T-helper 17 cell (primary cell): ENCODE data around the gene TRANK1. TPM values are rescaled to one million over a fixed set of nuclear protein-coding genes. Genes with fewer than 3 reads are reported as not detected.

Source experiments
- ATAC-seq: fragments of 150-1000 bp; cut with Tn5 transposase; 2 replicates; pipeline ENCODE4 v1.10.0; 2021; ENCODE audit warnings: mild to moderate bottlenecking, moderate library complexity
- DNase-seq, 3 donors: peaks; one replicate each; pipeline versions ENCODE4 v3.0.0 to v3.0.0-alpha.2; 2020 to 2021
- H3K9me3 ChIP-seq: one replicate; pipeline ENCODE4 v1.7.0; 2013; ENCODE audit warnings: low read length, mild to moderate bottlenecking; ENCODE audit not compliant: control insufficient read depth, poor library complexity, severe bottlenecking
- H3K27ac Mint-ChIP-seq: one replicate; pipeline ENCODE4 v1.8.0; 2022; ENCODE audit warnings: mild to moderate bottlenecking, moderate library complexity, mixed read lengths
- H3K27me3 Mint-ChIP-seq: one replicate; pipeline ENCODE4 v1.8.0; 2022; ENCODE audit warnings: mixed read lengths
- H3K36me3 Mint-ChIP-seq: one replicate; pipeline ENCODE4 v1.8.0; 2022; ENCODE audit warnings: low read depth, mixed read lengths
- H3K4me1 Mint-ChIP-seq: one replicate; pipeline ENCODE4 v1.8.0; 2022; ENCODE audit warnings: mild to moderate bottlenecking, mixed read lengths
- H3K4me3 Mint-ChIP-seq: one replicate; pipeline ENCODE4 v1.8.0; 2022; ENCODE audit warnings: mild to moderate bottlenecking, moderate library complexity, mixed read lengths
- total RNA-seq, 4 donors: library from RNA in 2 of 4; stranded (reverse) in 2 of 4; gene quantifications; one replicate each; pipeline ENCODE4 v1.2.3 and lab custom pipeline; 2022 to 2026

TRANK1 gene
- total RNA-seq, 2 donors from 2014 or later: 64.7 to 89.7 TPM

DNA sequence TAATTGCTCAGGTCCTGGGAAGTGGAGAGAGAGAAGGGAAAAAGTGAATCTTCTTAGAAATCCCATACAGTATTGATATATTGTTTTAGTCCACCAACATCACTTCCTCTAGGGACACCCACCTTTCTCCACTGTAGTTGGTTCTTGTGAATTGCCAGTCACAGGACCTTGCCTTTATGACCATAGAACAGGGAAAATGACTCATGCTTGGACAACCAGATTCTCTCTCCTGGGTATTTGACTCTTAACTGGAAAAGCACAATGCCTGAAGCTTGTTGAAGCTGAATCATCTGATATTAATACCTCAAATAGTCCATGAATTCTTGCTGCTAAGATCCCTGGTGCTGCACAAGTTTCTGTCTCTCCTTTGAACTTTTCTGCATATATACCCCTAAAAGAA, 148.0 kb downstream of the TRANK1 start:
- Mint-ChIP-seq H3K36me3 (no peaks in the 10 kb centered on the region), H3K27me3 (peaks cover 27% of the 10 kb centered on the region), H3K4me1 (peaks cover 3% of the 10 kb centered on the region), H3K27ac (no peak overlapping the region), H3K4me3 (no peak overlapping the region)
- DNase-seq: no peak
- no peak for ATAC-seq
- no peaks in the 10 kb centered on the region for H3K9me3 ChIP-seq

DNA sequence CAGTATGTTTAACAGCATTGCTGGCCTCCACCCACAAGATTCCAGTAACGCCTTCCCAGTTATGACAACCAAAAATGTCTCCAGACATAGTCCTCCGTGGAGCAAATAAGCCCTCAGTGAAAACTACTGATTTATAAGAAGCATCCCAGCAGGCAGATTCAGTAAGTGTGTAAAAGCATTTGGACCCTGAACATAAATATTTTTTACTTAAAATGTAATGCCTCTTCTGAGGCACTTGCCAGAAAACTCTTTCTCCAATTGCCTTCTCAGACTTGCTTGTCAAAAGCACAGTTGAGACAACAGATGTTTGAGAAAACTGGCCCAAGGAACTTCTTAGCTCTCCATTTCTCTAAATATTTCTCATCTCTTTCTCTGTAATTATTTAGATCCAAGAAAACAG, 148.7 kb downstream of the TRANK1 start:
- H3K27me3 Mint-ChIP-seq: peaks cover 27% of the 10 kb centered on the region
- ATAC-seq (no peak), DNase-seq (no peak)
- no peaks in the 10 kb centered on the region for H3K9me3 ChIP-seq
- no peak overlapping the region for H3K4me3 Mint-ChIP-seq
- H3K36me3 Mint-ChIP-seq: no peaks in the 10 kb centered on the region
- H3K27ac Mint-ChIP-seq: no peak overlapping the region
- H3K4me1 Mint-ChIP-seq: peaks cover 3% of the 10 kb centered on the region

DNA sequence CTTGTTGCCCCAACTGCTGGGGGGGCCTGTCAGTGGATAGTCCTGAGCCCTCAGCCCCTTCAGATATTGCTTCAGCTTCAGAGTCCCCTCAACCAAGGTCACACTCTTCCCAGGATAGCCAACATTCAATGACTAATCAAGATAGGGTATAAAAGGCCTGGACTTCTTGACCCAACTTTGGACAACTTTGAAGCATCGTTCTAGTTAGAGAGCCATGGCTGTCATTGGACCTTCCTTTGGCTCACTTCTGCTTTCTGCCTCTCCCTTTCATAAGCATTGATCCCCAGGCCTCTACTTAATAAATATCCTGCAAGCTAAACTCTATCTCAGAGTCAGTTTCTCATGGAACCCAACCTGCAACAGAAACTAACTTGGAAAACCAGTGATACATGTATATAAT, 149.2 kb downstream of the TRANK1 start:
- H3K9me3 ChIP-seq: no peaks in the 10 kb centered on the region
- Mint-ChIP-seq H3K27ac (no peak overlapping the region), H3K4me3 (no peak overlapping the region), H3K36me3 (no peaks in the 10 kb centered on the region), H3K4me1 (peaks cover 3% of the 10 kb centered on the region), H3K27me3 (peaks cover 32% of the 10 kb centered on the region)
- ATAC-seq: no peak
- no peak for DNase-seq

DNA sequence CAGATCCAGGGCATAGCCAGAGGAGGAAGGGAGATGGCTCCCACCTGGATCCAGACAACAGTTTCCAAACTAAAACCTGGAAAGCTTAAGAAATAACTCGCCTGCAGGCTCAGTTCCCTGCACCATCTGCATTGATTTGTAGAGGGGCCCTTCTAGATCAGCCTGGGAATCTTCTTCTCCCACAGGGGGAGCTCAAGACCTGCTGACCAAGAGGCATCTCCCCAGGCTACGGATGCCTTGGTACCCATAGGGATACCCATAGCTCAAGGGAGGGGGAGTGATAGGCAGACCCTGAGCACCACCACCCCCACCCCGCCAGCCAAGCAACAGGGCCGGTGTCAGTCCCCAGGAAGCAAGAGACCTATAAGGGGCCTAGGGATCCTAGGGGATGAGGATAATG, 152.5 kb downstream of the TRANK1 start:
- Mint-ChIP-seq H3K36me3 (peaks cover 3% of the 10 kb centered on the region), H3K4me1 (peaks cover 3% of the 10 kb centered on the region), H3K4me3 (no peak overlapping the region), H3K27me3 (peaks cover 34% of the 10 kb centered on the region), H3K27ac (no peak overlapping the region)
- DNase-seq (no peak), ATAC-seq (no peak)
- H3K9me3 ChIP-seq: no peaks in the 10 kb centered on the region

DNA sequence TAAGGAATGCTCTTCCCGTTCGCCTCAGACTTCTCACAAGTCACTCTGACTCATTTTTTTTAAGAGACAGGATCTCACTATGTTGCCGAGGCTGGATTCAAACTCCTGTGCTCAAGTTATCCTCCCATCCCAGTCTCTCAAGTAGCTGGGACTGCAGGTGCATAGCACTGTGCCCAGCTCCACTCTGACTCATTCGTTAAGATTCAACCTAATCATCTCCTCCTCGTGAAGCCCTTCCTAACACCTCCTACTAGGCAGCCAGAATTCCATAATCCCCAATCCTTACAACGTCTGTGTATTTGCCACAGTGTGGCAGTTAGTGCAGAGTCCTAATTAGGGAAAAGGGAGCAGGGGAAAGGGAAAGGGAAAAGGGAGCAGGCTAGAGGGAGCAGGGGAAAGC, 154.1 kb downstream of the TRANK1 start:
- H3K4me3 Mint-ChIP-seq: no peak overlapping the region
- H3K4me1 Mint-ChIP-seq: peaks cover 3% of the 10 kb centered on the region
- H3K36me3 Mint-ChIP-seq: peaks cover 3% of the 10 kb centered on the region
- peaks cover 42% of the 10 kb centered on the region for H3K27me3 Mint-ChIP-seq
- H3K9me3 ChIP-seq: no peaks in the 10 kb centered on the region
- DNase-seq: no peak
- no peak overlapping the region for H3K27ac Mint-ChIP-seq
- no peak for ATAC-seq

DNA sequence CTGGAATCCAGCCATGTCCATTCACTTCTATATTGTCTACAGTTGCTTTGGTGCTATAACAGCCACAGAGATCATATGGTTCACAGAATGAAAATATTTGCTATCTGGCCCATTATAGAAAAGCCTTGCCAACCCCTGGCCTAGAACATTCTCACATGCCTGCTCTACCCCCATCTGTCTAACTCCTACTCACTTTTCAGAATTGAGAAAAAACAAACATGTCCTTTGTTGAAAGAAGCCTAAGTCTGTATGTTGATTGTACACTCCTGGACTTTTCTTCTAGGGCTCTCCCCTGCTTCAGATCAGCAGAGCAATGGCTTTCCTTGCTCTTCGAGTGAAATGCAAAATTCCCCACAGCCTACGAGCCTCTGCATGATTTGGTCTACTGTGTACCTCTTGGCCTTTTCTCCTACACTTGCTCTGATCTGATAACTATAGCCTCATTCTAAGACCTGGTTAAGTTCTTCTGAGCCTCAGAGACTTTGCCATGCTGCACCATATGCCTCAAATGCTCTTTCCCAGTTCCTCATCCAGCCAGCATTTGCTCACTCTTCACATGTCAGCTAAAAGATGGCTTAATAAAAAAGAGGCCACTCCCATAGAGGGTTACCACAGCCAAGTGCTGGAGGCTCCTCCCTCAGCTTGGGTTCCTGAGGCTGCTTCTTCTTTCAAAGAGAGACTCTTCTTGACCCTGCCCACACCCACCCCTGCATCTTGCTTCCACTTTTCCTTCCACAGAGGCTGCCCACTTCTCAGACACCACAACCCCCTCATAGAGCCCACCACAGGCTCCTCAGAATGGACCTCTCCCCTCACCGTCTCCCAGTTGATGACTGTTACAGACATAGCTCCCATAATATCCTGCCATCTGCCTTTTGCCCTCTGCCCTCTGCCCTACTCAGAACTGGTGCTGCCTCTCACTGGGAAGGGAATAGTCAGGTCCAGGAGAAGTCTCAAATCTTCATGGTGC, 157.6 kb downstream of the TRANK1 start:
- Mint-ChIP-seq H3K36me3 (peaks cover 6% of the 10 kb centered on the region), H3K4me3 (no peak overlapping the region), H3K27ac (no peak overlapping the region), H3K4me1 (no peaks in the 10 kb centered on the region), H3K27me3 (peaks cover 58% of the 10 kb centered on the region)
- ATAC-seq (peak; percentile 33), DNase-seq (no peak)
- H3K9me3 ChIP-seq: no peaks in the 10 kb centered on the region

DNA sequence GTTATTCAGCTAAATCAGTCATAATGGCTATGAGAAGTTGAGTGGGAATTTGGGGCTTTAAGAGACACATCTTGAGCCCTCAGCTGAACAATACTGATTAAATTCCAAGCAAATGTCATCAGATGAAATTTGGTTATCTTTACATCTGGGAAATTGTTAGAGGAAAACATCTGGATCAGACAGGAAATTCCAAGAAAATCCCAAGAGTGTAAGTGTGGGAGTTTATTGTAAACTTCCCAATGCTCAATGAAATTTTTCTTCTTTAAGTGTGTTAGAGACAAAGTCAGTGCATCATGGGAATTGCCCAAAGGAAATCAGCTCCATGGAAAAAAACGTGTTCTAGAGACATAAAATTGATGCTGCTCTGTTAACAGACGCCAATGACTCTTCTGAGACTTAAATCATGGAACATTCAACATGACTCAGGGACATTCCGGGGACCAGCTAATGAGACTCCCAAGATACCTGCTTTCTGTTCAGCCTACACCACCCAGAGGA, 160.7 kb downstream of the TRANK1 start:
- no peak overlapping the region for H3K27ac Mint-ChIP-seq
- H3K4me3 Mint-ChIP-seq: no peak overlapping the region
- H3K4me1 Mint-ChIP-seq: no peaks in the 10 kb centered on the region
- H3K27me3 Mint-ChIP-seq: peaks cover 45% of the 10 kb centered on the region
- DNase-seq: no peak
- no peak for ATAC-seq
- H3K9me3 ChIP-seq: no peaks in the 10 kb centered on the region
- H3K36me3 Mint-ChIP-seq: peaks cover 3% of the 10 kb centered on the region

DNA sequence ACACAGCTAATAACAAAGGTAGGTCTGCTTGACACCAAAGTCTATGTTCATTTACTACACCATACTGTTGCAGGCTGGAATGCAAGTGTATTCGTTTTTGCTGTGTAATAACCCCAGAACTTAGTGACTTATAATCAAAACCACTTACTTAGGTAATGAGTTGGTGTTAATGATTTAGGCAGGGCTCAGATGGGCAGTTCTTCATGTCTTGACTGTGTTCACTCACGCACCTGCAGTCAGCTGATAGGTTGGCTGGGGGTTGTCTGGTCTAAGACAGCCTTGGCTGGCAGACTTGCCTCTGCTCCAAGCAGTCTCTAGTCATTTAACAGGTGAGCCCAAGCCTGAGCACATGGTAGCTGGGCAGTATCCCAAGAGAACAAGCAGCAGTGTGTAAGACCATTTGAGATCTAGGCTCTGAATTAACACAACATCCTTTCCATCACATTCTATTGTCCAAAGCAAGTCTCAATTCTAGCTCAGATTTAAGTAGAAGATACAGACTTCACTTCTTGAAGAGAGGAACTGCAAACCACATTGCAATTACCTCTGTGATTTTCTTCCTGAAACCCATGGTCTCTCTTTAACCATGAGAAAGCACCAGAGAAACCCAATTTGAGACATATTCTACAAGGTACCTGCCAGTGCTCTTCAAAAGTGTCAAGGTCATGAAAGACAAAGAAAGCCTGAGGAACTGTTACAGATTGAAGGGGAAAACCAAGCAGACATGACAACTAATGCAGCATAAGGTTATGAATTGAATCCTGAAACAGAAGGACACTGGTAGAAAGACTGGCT, 167.2 kb downstream of the TRANK1 start:
- Mint-ChIP-seq H3K27ac (no peak overlapping the region), H3K4me3 (no peak overlapping the region), H3K4me1 (peaks cover 2% of the 10 kb centered on the region), H3K27me3 (peaks cover 22% of the 10 kb centered on the region), H3K36me3 (peaks cover 3% of the 10 kb centered on the region)
- no peaks in the 10 kb centered on the region for H3K9me3 ChIP-seq
- ATAC-seq (no peak), DNase-seq (no peak)

Other genes with a start within 250 kb of the TRANK1 start
- gene DCLK3, start 180.5 kb downstream of the TRANK1 start, total RNA-seq: not detected
- 10 to 100 TPM; 31.8 to 32.9 TPM for gene EPM2AIP1, start 48.1 kb upstream of the TRANK1 start, total RNA-seq
- 10 to 100 TPM; 25.7 to 27.7 TPM for gene MLH1, start 48.5 kb upstream of the TRANK1 start, total RNA-seq
- 10 to 100 TPM; 45.4 to 51.6 TPM for gene LRRFIP2, start 229.5 kb upstream of the TRANK1 start, total RNA-seq